Stimulated activated CD8-positive, alpha-beta memory T cell treated with anti-CD3 and anti-CD28 coated beads, Interleukin-7, amount 100 ng/mL, for 24 hours (primary cell): ENCODE results near the gene MRPL28.
"Not testable (repeated sequence)": the region's sequence is repeated elsewhere in the genome, so short reads cannot be mapped to it uniquely, and the experiment has no call there.

ENCODE experiments used
- DNase-seq: peaks from one replicate; pipeline ENCODE4 v3.0.0-alpha.2; 2020; ENCODE audit warnings: low read depth

Gene MRPL28

GRCh38 chr16:389352-389751, 19.0 kb upstream of the MRPL28 start:
- no peak for DNase-seq

GRCh38 chr16:387761-388666, 17.7 kb upstream of the MRPL28 start:
- not testable (repeated sequence) for DNase-seq

GRCh38 chr16:386641-387156, 16.4 kb upstream of the MRPL28 start:
- no peak for DNase-seq

GRCh38 chr16:383326-384051, 13.2 kb upstream of the MRPL28 start:
- no peak for DNase-seq

- no peak for DNase-seq
Observed at GRCh38 chr16:381789-382717, 11.7 kb upstream of the MRPL28 start, which contains the start of gene PGAP6. TSS of gene PGAP6 (minus strand) at chr16:381978. CDS start at chr16:381821, 157 bp downstream.

GRCh38 chr16:381012-381788, 10.9 kb upstream of the MRPL28 start:
- no peak for DNase-seq

- DNase-seq, result no peak
Observed at GRCh38 chr16:380762-381011, 10.3 kb upstream of the MRPL28 start.

- DNase-seq, result no peak
Observed at GRCh38 chr16:379961-380761, 9.8 kb upstream of the MRPL28 start.

GRCh38 chr16:379183-379960, 9.0 kb upstream of the MRPL28 start:
- DNase-seq, result no peak

GRCh38 chr16:378821-379182, 8.5 kb upstream of the MRPL28 start:
- DNase-seq, result no peak

GRCh38 chr16:378113-378820, 7.9 kb upstream of the MRPL28 start:
- DNase-seq, result not testable (repeated sequence)

- DNase-seq, result no peak
Observed at GRCh38 chr16:377419-377951, 7.1 kb upstream of the MRPL28 start.

- DNase-seq, result no peak
Observed at GRCh38 chr16:376817-377418, 6.6 kb upstream of the MRPL28 start.

- DNase-seq, result no peak
Observed at GRCh38 chr16:375927-376816, 5.8 kb upstream of the MRPL28 start.

- DNase-seq, result no peak
Observed at GRCh38 chr16:375212-375611, 4.9 kb upstream of the MRPL28 start.

GRCh38 chr16:374616-374926, 4.2 kb upstream of the MRPL28 start:
- DNase-seq, result no peak

- DNase-seq, result no peak
Observed at GRCh38 chr16:373848-374615, 3.7 kb upstream of the MRPL28 start.
